Neural cell (in vitro differentiated cells): Measurements from ENCODE around the gene BST2. TPM values are rescaled to one million over a fixed set of nuclear protein-coding genes. Genes with fewer than 3 reads are reported as not detected.

ENCODE experiments used
- H2AFZ ChIP-seq: fragments of 200-600, 300-800 bp; sonication (generic), shearing (Covaris generic); 2 replicates; pipeline ENCODE4 v1.6.0; 2014; ENCODE audit warnings: low read depth, mild to moderate bottlenecking, antibody characterized with exemption, low read length, moderate library complexity
- H3F3A ChIP-seq: fragments of 200-600 bp; shearing (Covaris generic); 2 replicates; pipeline ENCODE4 v1.6.1; 2016; ENCODE audit warnings: mild to moderate bottlenecking, moderate library complexity, mixed read lengths, antibody characterized with exemption, low read length; ENCODE audit not compliant: insufficient read depth, poor library complexity, severe bottlenecking
- H3K27ac ChIP-seq: fragments of 200-600, 300-800 bp; sonication (generic), shearing (Covaris generic); 2 replicates; pipeline ENCODE4 v1.5.1; 2014; ENCODE audit warnings: mild to moderate bottlenecking, low read length, moderate library complexity
- H3K27me3 ChIP-seq: fragments of 300-800, 200-600 bp; sonication (generic), shearing (Covaris generic); 2 replicates; pipeline ENCODE4 v1.6.0; 2014; ENCODE audit warnings: mild to moderate bottlenecking, low read depth, low read length, moderate library complexity; ENCODE audit not compliant: insufficient read depth
- H3K36me3 ChIP-seq: fragments of 300-800, 200-600 bp; sonication (generic), shearing (Covaris generic); 2 replicates; pipeline ENCODE4 v1.5.1; 2014; ENCODE audit warnings: mild to moderate bottlenecking, antibody characterized with exemption, low read length, moderate library complexity; ENCODE audit not compliant: insufficient read depth
- H3K4me2 ChIP-seq: fragments of 300-800, 200-600 bp; sonication (generic), shearing (Covaris generic); 2 replicates; pipeline ENCODE4 v1.6.0; 2014; ENCODE audit warnings: mild to moderate bottlenecking, low read length
- H3K4me3 ChIP-seq: fragments of 300-800, 200-600 bp; sonication (generic), shearing (Covaris generic); 2 replicates; pipeline ENCODE4 v1.5.1; 2014; ENCODE audit warnings: mild to moderate bottlenecking, low read length, moderate library complexity
- H3K79me2 ChIP-seq: fragments of 200-600 bp; shearing (Covaris generic); replicated peaks from 2 replicates; pipeline ENCODE4 v1.6.0; 2014; ENCODE audit warnings: mild to moderate bottlenecking, low read length, moderate library complexity; ENCODE audit not compliant: insufficient read depth
- H3K9ac ChIP-seq: fragments of 300-800, 200-600 bp; sonication (generic), shearing (Covaris generic); 2 replicates; pipeline ENCODE4 v1.6.1; 2016; ENCODE audit warnings: mild to moderate bottlenecking, low read length, mixed read lengths
- H3K9me2 ChIP-seq: fragments of 200-600 bp; shearing (Covaris generic); 2 replicates; pipeline ENCODE4 v1.6.1; 2016; ENCODE audit warnings: mild to moderate bottlenecking, low read length, mixed read lengths; ENCODE audit not compliant: insufficient read depth
- H3K9me3 ChIP-seq: fragments of 200-600, 300-800 bp; sonication (generic), shearing (Covaris generic); 2 replicates; pipeline ENCODE4 v1.6.1; 2016; ENCODE audit warnings: mild to moderate bottlenecking, mixed run types, low read length, moderate library complexity, mixed read lengths
- H4K20me1 ChIP-seq: fragments of 200-600 bp; shearing (Covaris generic); 2 replicates; pipeline ENCODE4 v1.6.1; 2016; ENCODE audit warnings: mild to moderate bottlenecking, mixed run types; ENCODE audit not compliant: insufficient read depth
- EP300 ChIP-seq: fragments of 450-650 bp; conservative IDR thresholded peaks from 2 replicates; pipeline ENCODE4 v1.6.1; 2014; ENCODE audit warnings: antibody characterized with exemption, mild to moderate bottlenecking, moderate library complexity; ENCODE audit not compliant: poor library complexity, severe bottlenecking
- EZH2 ChIP-seq: fragments of 200-600, 300-800 bp; shearing (Covaris generic), sonication (generic); IDR thresholded peaks from 2 replicates; pipeline ENCODE4 v1.6.1; 2014; ENCODE audit warnings: antibody characterized with exemption, low read length, borderline replicate concordance, mild to moderate bottlenecking; ENCODE audit not compliant: insufficient read depth, poor library complexity, severe bottlenecking
- MXI1 ChIP-seq: fragments of 450-650 bp; conservative IDR thresholded peaks from 2 replicates; pipeline ENCODE4 v1.6.1; 2014; ENCODE audit warnings: antibody characterized with exemption, mild to moderate bottlenecking; ENCODE audit not compliant: poor library complexity, severe bottlenecking
- POLR2AphosphoS5 ChIP-seq: IDR thresholded peaks from 2 replicates; pipeline ENCODE4 v1.6.1; 2012
- RAD21 ChIP-seq: fragments of 450-650 bp; conservative IDR thresholded peaks from 2 replicates; pipeline ENCODE4 v1.6.1; 2014; ENCODE audit warnings: antibody characterized with exemption, mild to moderate bottlenecking, moderate library complexity
- SMC3 ChIP-seq: fragments of 450-650 bp; conservative IDR thresholded peaks from 2 replicates; pipeline ENCODE4 v1.6.1; 2014; ENCODE audit warnings: antibody characterized with exemption, mild to moderate bottlenecking, moderate library complexity; ENCODE audit not compliant: poor library complexity
- TAF1 ChIP-seq: IDR thresholded peaks from 2 replicates; pipeline ENCODE4 v1.6.1; 2012; ENCODE audit warnings: low read depth
- polyA plus RNA-seq: library from polyadenylated mRNA; depleted of rRNA; stranded (reverse); fragments of >200 nt; gene quantifications from 2 replicates; pipeline ENCODE4 v1.2.3, GENCODE V29; 2014
- TF ChIP-seq, protein P1 (sequence below): IDR thresholded peaks from 2 replicates; pipeline ENCODE4 v1.6.1; 2012; ENCODE audit warnings: borderline replicate concordance
- TF ChIP-seq, protein P2 (sequence below): fragments of 450-650 bp; IDR thresholded peaks from 2 replicates; pipeline ENCODE4 v1.5.1; 2014; ENCODE audit warnings: antibody characterized with exemption, mild to moderate bottlenecking, moderate library complexity; ENCODE audit not compliant: poor library complexity, severe bottlenecking

The BST2 gene
- polyA plus RNA-seq, 1 donor from 2014 or later: not detected

DNA sequence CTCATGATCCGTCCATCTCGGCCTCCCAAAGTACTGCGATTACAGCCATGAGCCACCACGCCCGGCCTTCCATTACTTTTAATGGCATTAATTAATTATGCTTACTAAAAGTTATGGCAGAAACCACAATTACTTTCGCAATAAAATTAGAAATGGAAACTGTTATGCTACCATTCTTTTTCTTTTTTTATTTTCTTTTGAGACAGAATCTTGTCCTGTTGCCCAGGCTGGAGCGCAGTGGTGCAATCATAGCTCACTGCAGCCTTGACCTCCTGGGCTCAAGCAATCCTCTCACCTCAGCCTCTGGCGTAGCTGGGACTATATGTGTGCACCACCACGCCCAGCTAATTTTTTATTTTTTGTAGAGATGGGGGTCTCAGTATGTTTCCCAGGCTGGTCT lies 4.6 kb upstream of the BST2 start:
- H3K27me3 ChIP-seq: no peaks in the 10 kb centered on the region
- H3K4me3 ChIP-seq: no peak overlapping the region
- no peak overlapping the region for H2AFZ ChIP-seq
- H3K27ac ChIP-seq: no peak overlapping the region
- no peaks in the 10 kb centered on the region for H3K9me2 ChIP-seq
- H3K4me2 ChIP-seq: no peak overlapping the region
- no peaks in the 10 kb centered on the region for H3K36me3 ChIP-seq
- no peaks in the 10 kb centered on the region for H3K79me2 ChIP-seq
- H3K9me3 ChIP-seq: no peaks in the 10 kb centered on the region
- TF ChIP-seq SMC3 (no peak), RAD21 (no peak), MXI1 (no peak), TAF1 (no peak), EZH2 (no peak), EP300 (no peak), POLR2AphosphoS5 (no peak)
- TF ChIP-seq, protein P1, sequence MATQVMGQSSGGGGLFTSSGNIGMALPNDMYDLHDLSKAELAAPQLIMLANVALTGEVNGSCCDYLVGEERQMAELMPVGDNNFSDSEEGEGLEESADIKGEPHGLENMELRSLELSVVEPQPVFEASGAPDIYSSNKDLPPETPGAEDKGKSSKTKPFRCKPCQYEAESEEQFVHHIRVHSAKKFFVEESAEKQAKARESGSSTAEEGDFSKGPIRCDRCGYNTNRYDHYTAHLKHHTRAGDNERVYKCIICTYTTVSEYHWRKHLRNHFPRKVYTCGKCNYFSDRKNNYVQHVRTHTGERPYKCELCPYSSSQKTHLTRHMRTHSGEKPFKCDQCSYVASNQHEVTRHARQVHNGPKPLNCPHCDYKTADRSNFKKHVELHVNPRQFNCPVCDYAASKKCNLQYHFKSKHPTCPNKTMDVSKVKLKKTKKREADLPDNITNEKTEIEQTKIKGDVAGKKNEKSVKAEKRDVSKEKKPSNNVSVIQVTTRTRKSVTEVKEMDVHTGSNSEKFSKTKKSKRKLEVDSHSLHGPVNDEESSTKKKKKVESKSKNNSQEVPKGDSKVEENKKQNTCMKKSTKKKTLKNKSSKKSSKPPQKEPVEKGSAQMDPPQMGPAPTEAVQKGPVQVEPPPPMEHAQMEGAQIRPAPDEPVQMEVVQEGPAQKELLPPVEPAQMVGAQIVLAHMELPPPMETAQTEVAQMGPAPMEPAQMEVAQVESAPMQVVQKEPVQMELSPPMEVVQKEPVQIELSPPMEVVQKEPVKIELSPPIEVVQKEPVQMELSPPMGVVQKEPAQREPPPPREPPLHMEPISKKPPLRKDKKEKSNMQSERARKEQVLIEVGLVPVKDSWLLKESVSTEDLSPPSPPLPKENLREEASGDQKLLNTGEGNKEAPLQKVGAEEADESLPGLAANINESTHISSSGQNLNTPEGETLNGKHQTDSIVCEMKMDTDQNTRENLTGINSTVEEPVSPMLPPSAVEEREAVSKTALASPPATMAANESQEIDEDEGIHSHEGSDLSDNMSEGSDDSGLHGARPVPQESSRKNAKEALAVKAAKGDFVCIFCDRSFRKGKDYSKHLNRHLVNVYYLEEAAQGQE: no peak
- TF ChIP-seq, protein P2, sequence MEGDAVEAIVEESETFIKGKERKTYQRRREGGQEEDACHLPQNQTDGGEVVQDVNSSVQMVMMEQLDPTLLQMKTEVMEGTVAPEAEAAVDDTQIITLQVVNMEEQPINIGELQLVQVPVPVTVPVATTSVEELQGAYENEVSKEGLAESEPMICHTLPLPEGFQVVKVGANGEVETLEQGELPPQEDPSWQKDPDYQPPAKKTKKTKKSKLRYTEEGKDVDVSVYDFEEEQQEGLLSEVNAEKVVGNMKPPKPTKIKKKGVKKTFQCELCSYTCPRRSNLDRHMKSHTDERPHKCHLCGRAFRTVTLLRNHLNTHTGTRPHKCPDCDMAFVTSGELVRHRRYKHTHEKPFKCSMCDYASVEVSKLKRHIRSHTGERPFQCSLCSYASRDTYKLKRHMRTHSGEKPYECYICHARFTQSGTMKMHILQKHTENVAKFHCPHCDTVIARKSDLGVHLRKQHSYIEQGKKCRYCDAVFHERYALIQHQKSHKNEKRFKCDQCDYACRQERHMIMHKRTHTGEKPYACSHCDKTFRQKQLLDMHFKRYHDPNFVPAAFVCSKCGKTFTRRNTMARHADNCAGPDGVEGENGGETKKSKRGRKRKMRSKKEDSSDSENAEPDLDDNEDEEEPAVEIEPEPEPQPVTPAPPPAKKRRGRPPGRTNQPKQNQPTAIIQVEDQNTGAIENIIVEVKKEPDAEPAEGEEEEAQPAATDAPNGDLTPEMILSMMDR: no peak
- H3K9ac ChIP-seq: no peak overlapping the region
- H4K20me1 ChIP-seq: no peaks in the 10 kb centered on the region
- H3F3A ChIP-seq: no peaks in the 10 kb centered on the region

DNA sequence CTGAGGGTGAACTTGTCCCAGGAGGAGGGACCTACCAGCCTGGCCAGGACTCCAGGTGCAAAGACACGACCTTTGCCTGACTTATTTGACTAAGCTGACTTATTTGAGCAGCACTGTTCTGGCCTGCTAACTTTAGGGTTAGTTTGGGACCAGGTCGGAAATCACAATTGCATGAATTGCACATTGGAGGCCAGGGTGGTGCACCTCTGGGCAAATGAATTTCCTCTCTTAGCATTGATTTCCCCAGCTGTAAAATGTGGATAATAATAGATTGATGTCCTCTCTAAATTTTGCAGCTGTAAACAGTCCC lies 1.4 kb upstream of the BST2 start:
- Histone ChIP-seq H3K4me3 (no peak overlapping the region), H3K9me2 (no peaks in the 10 kb centered on the region), H3K36me3 (no peaks in the 10 kb centered on the region), H3K9ac (no peak overlapping the region), H3F3A (no peaks in the 10 kb centered on the region), H3K79me2 (no peaks in the 10 kb centered on the region), H3K27ac (no peak overlapping the region), H3K4me2 (no peak overlapping the region), H2AFZ (no peak overlapping the region), H3K27me3 (no peaks in the 10 kb centered on the region), H4K20me1 (no peaks in the 10 kb centered on the region), H3K9me3 (no peaks in the 10 kb centered on the region)
- TF ChIP-seq, protein P2: no peak
- no peak for TF ChIP-seq MXI1
- no peak for TF ChIP-seq POLR2AphosphoS5
- TF ChIP-seq TAF1: no peak
- TF ChIP-seq SMC3: no peak
